Heart left ventricle (tissue), 13 donors: ENCODE data around the gene CSPG4.

Source experiments
- POLR2A ChIP-seq, 2 donors: fragments of 450-650 bp; IDR thresholded peaks; one replicate each; pipeline ENCODE4 v1.6.1; 2017; ENCODE audit warnings: antibody characterized with exemption in 2 of 2, mild to moderate bottlenecking in 2 of 2, moderate library complexity in 2 of 2
- TF ChIP-seq, protein P1 (sequence below), 12 donors: fragments of 200-600 bp; sonication (generic) in 4 of 12; IDR thresholded peaks; one replicate each; pipeline versions ENCODE4 v1.5.0 to v1.8.0; 2018 to 2022; ENCODE audit warnings: antibody characterized with exemption in 12 of 12, mild to moderate bottlenecking in 5 of 12
- donor health status: ischemic (EF 13 %, LVEDD 7.1; RV severe dilation, severe dysfunction).
- donor health status: DM: no; HTN: yes; CAD: no.
- donor health status: DM: no; HTN: no; CAD: no.
- donor health status: ischemic (EF 25% LVEDD 6.9; RV normal size, moderate dysfunction).
- donor health status: ischemic (EF 25% LVEDD 5.7; RV mildly dilated, moderate dysfunction).
- donor health status: ischemic (EF 35%, LVEDD 5.7; RV mildly dilated, moderate dysfunction).
- donor health status: nonischemic (EF 11% LVEDD 7.7; RV severe dilation, severe dysfunction).
- donor health status: DM: yes; HTN: yes; CAD: no.
- donor health status: PGD.
- donor health status: ischemic (EF 29% LVEDD 5.4; RV normal size, mild dysfunction).
- donor health status: nonischemic (EF 23%, LVEDD 6.1; RV moderate dilation, normal function).

DNA sequence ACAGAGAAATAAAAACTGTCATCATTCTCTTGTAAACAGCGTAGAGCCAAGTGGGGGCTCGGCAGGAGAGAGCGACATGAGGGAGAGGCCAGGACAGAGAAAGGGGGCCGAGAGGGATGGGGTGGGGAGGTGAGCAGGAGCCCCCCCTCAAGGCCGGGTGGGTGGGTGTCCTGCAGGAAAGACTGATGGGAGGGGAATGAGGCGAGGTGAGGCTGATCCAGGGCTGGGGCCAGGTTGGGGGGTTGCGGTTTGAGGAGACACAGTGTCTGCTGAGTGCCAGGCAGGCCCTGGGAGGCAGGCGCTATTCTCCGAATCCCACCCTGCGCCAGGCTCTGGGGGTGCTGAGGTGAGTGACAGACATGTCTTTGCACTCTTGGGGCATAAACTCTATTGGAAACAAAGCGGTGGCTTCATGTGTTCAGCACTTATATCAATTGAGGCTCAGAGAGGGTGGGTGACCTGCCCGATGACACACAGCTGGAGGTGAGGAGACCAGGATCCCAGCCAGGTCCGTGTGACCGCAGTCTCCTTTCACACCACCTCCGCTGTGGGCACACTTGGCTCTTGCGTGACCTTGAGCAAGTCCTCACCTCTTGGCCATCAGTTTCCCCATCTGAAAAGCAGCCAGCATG is 19.6 kb upstream of the CSPG4 start:
- TF ChIP-seq, protein P1, sequence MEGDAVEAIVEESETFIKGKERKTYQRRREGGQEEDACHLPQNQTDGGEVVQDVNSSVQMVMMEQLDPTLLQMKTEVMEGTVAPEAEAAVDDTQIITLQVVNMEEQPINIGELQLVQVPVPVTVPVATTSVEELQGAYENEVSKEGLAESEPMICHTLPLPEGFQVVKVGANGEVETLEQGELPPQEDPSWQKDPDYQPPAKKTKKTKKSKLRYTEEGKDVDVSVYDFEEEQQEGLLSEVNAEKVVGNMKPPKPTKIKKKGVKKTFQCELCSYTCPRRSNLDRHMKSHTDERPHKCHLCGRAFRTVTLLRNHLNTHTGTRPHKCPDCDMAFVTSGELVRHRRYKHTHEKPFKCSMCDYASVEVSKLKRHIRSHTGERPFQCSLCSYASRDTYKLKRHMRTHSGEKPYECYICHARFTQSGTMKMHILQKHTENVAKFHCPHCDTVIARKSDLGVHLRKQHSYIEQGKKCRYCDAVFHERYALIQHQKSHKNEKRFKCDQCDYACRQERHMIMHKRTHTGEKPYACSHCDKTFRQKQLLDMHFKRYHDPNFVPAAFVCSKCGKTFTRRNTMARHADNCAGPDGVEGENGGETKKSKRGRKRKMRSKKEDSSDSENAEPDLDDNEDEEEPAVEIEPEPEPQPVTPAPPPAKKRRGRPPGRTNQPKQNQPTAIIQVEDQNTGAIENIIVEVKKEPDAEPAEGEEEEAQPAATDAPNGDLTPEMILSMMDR (IDR thresholded peaks at IDR 0.05), result no peak
- no peak for TF ChIP-seq POLR2A (IDR thresholded peaks at IDR 0.05)
